Stomach (tissue), 9 donors: Measurements from ENCODE around the gene FGF7. TPM values are rescaled to one million over a fixed set of nuclear protein-coding genes. Genes with fewer than 3 reads are reported as not detected.
A peak's percentile ranks its signal among the peaks of the same experiment; 100 is the strongest.
"Not testable (repeated sequence)": the region's sequence is repeated elsewhere in the genome, so short reads cannot be mapped to it uniquely, and the experiment has no call there.

Experiments
- DNase-seq, 2 donors: peaks; one replicate each; pipeline versions ENCODE4 v3.0.0 to v3.0.0-alpha.2; 2013 to 2019
- H3K27ac ChIP-seq, 5 donors: fragments of 200-600 bp in 4 of 5; sonication (generic) in 4 of 5; one replicate each; pipeline ENCODE4 v1.5.1; 2013 to 2019; ENCODE audit warnings: mild to moderate bottlenecking in 1 of 5, moderate library complexity in 1 of 5
- H3K27me3 ChIP-seq, 3 donors: fragments of 200-600 bp; sonication (generic); one replicate each; pipeline ENCODE4 v1.5.1; 2017 to 2019; ENCODE audit warnings: mixed run types in 1 of 3
- H3K36me3 ChIP-seq, 4 donors: fragments of 200-600 bp; sonication (generic); 1 replicate in 3 of 4; 2 replicates in 1 of 4; pipeline ENCODE4 v1.5.1; 2016 to 2019
- H3K4me1 ChIP-seq, 4 donors: fragments of 200-600 bp; sonication (generic); one replicate each; pipeline ENCODE4 v1.5.1; 2016 to 2019
- H3K4me3 ChIP-seq, 4 donors: fragments of 200-600 bp; sonication (generic) in 3 of 4; one replicate each; pipeline ENCODE4 v1.5.1; 2016 to 2019; ENCODE audit warnings: mild to moderate bottlenecking in 1 of 4
- H3K9me3 ChIP-seq, 4 donors: fragments of 200-600 bp; sonication (generic); one replicate each; pipeline ENCODE4 v1.5.1; 2016 to 2019
- CTCF ChIP-seq, 7 experiments: fragments of 450-650 bp in 4 of 7; fragments of 200-600 bp in 3 of 7; sonication (generic) in 3 of 7; IDR thresholded peaks; one replicate each; pipeline ENCODE4 v1.5.1; 2016 to 2019; ENCODE audit warnings: antibody characterized with exemption in 7 of 7, control low read depth in 2 of 7, mild to moderate bottlenecking in 1 of 7
- EP300 ChIP-seq: sonication (generic); formaldehyde crosslinking; IDR thresholded peaks from one replicate; pipeline ENCODE4 v1.6.1; 2017; ENCODE audit warnings: antibody characterized with exemption
- POLR2A ChIP-seq, 4 donors: fragments of 450-650 bp; IDR thresholded peaks; one replicate each; pipeline ENCODE4 v1.6.1; 2016; ENCODE audit warnings: antibody characterized with exemption in 4 of 4, control low read depth in 2 of 4, mild to moderate bottlenecking in 1 of 4, moderate library complexity in 1 of 4
- POLR2AphosphoS5 ChIP-seq, 3 donors: sonication (generic); formaldehyde crosslinking; IDR thresholded peaks; one replicate each; pipeline ENCODE4 v1.6.1; 2016; ENCODE audit warnings: antibody characterized with exemption in 3 of 3
- WGBS, 5 donors: extraction: QIAGEN DNeasy Blood & Tissue Kit in 3 of 5; methylation state at CpG; one replicate each; pipeline versions ENCODE4 v1.1.5 to v1.1.7; 2013 to 2018; 5-methylcytosine and 5-hydroxymethylcytosine counted together
- intact Hi-C: fragments of 100-400 bp; cut with DNase I; formaldehyde crosslinking; loops from one replicate; pipeline ENCODE4 v1.15.1; 2023; ENCODE audit warnings: low total_unique reads
- polyA plus RNA-seq, 3 donors: library from polyadenylated mRNA; stranded (reverse); fragments of 200-250 nt; gene quantifications; one replicate each; pipeline ENCODE4 v1.2.3, GENCODE V29; 2013
- total RNA-seq, 5 donors: library from RNA; depleted of rRNA; stranded (reverse); fragments of >200 nt; gene quantifications; one replicate each; pipeline versions ENCODE4 v1.1.0 to v1.2.3, GENCODE V29; 2014 to 2016
- donor health status: healthy with polysubstance abuse.
- donor health status: Bipolar disorder and iron deficiency.
- donor health status: healthy.

FGF7 gene
- total and polyA plus RNA-seq, 8 donors, result 2.6 to 55.1 (median 30.1) TPM

GRCh38 chr15:49468481-49468839 is 45.4 kb downstream of the FGF7 start:
- H3K27me3 ChIP-seq, result no peaks in the 10 kb centered on the region
- H3K27ac ChIP-seq, result no peak overlapping the region
- TF ChIP-seq POLR2AphosphoS5 (IDR thresholded peaks at IDR 0.05) (peak in 1 of 3 donors; percentile 23), CTCF (IDR thresholded peaks at IDR 0.05) (no peak)

GRCh38 chr15:49471248-49471647 is 48.2 kb downstream of the FGF7 start:
- peak in 1 of 2 donors; percentile 27 for DNase-seq
- H3K4me1 ChIP-seq, result peaks cover 0 to 34% (median 9%) of the 10 kb centered on the region in 4 donors
- H3K9me3 ChIP-seq, H3K36me3 ChIP-seq, intact Hi-C loops, H3K27ac ChIP-seq, H3K4me3 ChIP-seq, H3K27me3 ChIP-seq: not testable (repeated sequence)
- 70 to 81% (median 77%) methylated on average over 3 to 4 of the region's 4 CpGs for WGBS, 5 donors
- peak in 2 of 7 experiments; percentile 11 to 14 for TF ChIP-seq CTCF (IDR thresholded peaks at IDR 0.05)

More at GRCh38 chr15:49468481-49468839, 45.4 kb downstream of the FGF7 start:
- peak in 1 of 2 donors; percentile 40 for DNase-seq
- intact Hi-C loops, result no loop called here
- Histone ChIP-seq H3K4me1 (peaks cover 0 to 35% (median 10%) of the 10 kb centered on the region in 4 donors), H3K4me3 (no peak overlapping the region), H3K36me3 (no peaks in the 10 kb centered on the region), H3K9me3 (no peaks in the 10 kb centered on the region)
- WGBS, 5 donors, result 25 to 53% (median 29%) methylated on average over 2 of the region's 2 CpGs

- H3K4me1 ChIP-seq, result peaks cover 0 to 29% (median 7%) of the 10 kb centered on the region in 4 donors
- no peak overlapping the region for H3K27ac ChIP-seq
- no peaks in the 10 kb centered on the region for H3K9me3 ChIP-seq
- no peaks in the 10 kb centered on the region for H3K27me3 ChIP-seq
- H3K4me3 ChIP-seq, result no peak overlapping the region
- intact Hi-C loops, result no loop called here
- no peak for TF ChIP-seq CTCF (IDR thresholded peaks at IDR 0.05)
- no peak for TF ChIP-seq POLR2A (IDR thresholded peaks at IDR 0.05)
- no peak for TF ChIP-seq EP300
- no peak for TF ChIP-seq POLR2AphosphoS5 (IDR thresholded peaks at IDR 0.05)
- DNase-seq, result peak in 1 of 2 donors; percentile 47
- H3K36me3 ChIP-seq, result no peaks in the 10 kb centered on the region
- 19 to 43% (median 30%) methylated on average over 4 of the region's 4 CpGs for WGBS, 5 donors
Measured at GRCh38 chr15:49471733-49472132, 48.7 kb downstream of the FGF7 start.

GRCh38 chr15:49472338-49472737 is 49.3 kb downstream of the FGF7 start:
- no peak overlapping the region for H3K4me3 ChIP-seq
- H3K4me1 ChIP-seq, result peaks cover 0 to 23% (median 7%) of the 10 kb centered on the region in 4 donors
- WGBS, 5 donors, result 85 to 93% (median 87%) methylated on average over 2 of the region's 2 CpGs
- H3K9me3 ChIP-seq, result no peaks in the 10 kb centered on the region
- intact Hi-C loops, result no loop called here
- DNase-seq, result no peak
- TF ChIP-seq POLR2AphosphoS5 (IDR thresholded peaks at IDR 0.05) (no peak), POLR2A (IDR thresholded peaks at IDR 0.05) (no peak), CTCF (IDR thresholded peaks at IDR 0.05) (no peak), EP300 (no peak)
- no peaks in the 10 kb centered on the region for H3K27me3 ChIP-seq
- H3K36me3 ChIP-seq, result no peaks in the 10 kb centered on the region
- no peak overlapping the region for H3K27ac ChIP-seq
